Fibroblast of pulmonary artery (primary cell): ENCODE results near the gene ZNF324.

Source experiments
- DNase-seq: peaks from one replicate; pipeline ENCODE4 v3.0.0-alpha.2; 2010; ENCODE audit warnings: low read depth
- H3K4me3 ChIP-seq: replicated peaks from 2 replicates; pipeline ENCODE4 v1.5.1; 2011; ENCODE audit warnings: low read depth, mild to moderate bottlenecking, control low read depth, low read length, moderate library complexity
- CTCF ChIP-seq: IDR thresholded peaks from 2 replicates; pipeline ENCODE4 v1.5.1; 2011; ENCODE audit warnings: mild to moderate bottlenecking, control low read depth, low read length, inconsistent platforms; ENCODE audit errors: missing control alignments

ZNF324 gene

GRCh38 chr19:58515259-58515658 lies 48.4 kb downstream of the ZNF324 start:
- H3K4me3 ChIP-seq, result no peak overlapping the region
- no peak for TF ChIP-seq CTCF
- no peak for DNase-seq

- no peak for TF ChIP-seq CTCF
- no peak overlapping the region for H3K4me3 ChIP-seq
- no peak for DNase-seq
These were observed 49.5 kb downstream of the ZNF324 start for GRCh38 chr19:58516246-58516836.

GRCh38 chr19:58516964-58517833 lies 50.3 kb downstream of the ZNF324 start:
- no peak overlapping the region for H3K4me3 ChIP-seq
- DNase-seq, result no peak
- TF ChIP-seq CTCF, result no peak

GRCh38 chr19:58518256-58519086 lies 51.6 kb downstream of the ZNF324 start:
- DNase-seq, result no peak
- TF ChIP-seq CTCF, result no peak
- H3K4me3 ChIP-seq, result peak overlapping the region; percentile 71

- peak; percentile 75 for DNase-seq
- H3K4me3 ChIP-seq, result peak overlapping the region; percentile 71
- peak; percentile 74 for TF ChIP-seq CTCF
These were observed 52.1 kb downstream of the ZNF324 start for GRCh38 chr19:58519087-58519354.

GRCh38 chr19:58519355-58520256 lies 52.7 kb downstream of the ZNF324 start, which contains the start of gene ZBTB45:
ZBTB45 (minus strand) TSS chr19:58519810; CDS start chr19:58517673, 2,137 bp downstream.
- TF ChIP-seq CTCF, result peak; percentile 57
- peak within 1 kb of the TSS; percentile 71 for H3K4me3 ChIP-seq
- DNase-seq, result peak; percentile 98
